ENCODE results near the gene TOP2A. TPM values are rescaled to one million over a fixed set of nuclear protein-coding genes. Genes with fewer than 3 reads are reported as not detected.

Gene TOP2A, protein sequence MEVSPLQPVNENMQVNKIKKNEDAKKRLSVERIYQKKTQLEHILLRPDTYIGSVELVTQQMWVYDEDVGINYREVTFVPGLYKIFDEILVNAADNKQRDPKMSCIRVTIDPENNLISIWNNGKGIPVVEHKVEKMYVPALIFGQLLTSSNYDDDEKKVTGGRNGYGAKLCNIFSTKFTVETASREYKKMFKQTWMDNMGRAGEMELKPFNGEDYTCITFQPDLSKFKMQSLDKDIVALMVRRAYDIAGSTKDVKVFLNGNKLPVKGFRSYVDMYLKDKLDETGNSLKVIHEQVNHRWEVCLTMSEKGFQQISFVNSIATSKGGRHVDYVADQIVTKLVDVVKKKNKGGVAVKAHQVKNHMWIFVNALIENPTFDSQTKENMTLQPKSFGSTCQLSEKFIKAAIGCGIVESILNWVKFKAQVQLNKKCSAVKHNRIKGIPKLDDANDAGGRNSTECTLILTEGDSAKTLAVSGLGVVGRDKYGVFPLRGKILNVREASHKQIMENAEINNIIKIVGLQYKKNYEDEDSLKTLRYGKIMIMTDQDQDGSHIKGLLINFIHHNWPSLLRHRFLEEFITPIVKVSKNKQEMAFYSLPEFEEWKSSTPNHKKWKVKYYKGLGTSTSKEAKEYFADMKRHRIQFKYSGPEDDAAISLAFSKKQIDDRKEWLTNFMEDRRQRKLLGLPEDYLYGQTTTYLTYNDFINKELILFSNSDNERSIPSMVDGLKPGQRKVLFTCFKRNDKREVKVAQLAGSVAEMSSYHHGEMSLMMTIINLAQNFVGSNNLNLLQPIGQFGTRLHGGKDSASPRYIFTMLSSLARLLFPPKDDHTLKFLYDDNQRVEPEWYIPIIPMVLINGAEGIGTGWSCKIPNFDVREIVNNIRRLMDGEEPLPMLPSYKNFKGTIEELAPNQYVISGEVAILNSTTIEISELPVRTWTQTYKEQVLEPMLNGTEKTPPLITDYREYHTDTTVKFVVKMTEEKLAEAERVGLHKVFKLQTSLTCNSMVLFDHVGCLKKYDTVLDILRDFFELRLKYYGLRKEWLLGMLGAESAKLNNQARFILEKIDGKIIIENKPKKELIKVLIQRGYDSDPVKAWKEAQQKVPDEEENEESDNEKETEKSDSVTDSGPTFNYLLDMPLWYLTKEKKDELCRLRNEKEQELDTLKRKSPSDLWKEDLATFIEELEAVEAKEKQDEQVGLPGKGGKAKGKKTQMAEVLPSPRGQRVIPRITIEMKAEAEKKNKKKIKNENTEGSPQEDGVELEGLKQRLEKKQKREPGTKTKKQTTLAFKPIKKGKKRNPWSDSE (N-terminal part only)
- 2.9 TPM for total RNA-seq
- long read RNA-seq, partial matches to known transcripts = 1 of 1 reads
- long read RNA-seq, other reads (novel, unspliced or antisense) = 0 of 1 reads

DNA sequence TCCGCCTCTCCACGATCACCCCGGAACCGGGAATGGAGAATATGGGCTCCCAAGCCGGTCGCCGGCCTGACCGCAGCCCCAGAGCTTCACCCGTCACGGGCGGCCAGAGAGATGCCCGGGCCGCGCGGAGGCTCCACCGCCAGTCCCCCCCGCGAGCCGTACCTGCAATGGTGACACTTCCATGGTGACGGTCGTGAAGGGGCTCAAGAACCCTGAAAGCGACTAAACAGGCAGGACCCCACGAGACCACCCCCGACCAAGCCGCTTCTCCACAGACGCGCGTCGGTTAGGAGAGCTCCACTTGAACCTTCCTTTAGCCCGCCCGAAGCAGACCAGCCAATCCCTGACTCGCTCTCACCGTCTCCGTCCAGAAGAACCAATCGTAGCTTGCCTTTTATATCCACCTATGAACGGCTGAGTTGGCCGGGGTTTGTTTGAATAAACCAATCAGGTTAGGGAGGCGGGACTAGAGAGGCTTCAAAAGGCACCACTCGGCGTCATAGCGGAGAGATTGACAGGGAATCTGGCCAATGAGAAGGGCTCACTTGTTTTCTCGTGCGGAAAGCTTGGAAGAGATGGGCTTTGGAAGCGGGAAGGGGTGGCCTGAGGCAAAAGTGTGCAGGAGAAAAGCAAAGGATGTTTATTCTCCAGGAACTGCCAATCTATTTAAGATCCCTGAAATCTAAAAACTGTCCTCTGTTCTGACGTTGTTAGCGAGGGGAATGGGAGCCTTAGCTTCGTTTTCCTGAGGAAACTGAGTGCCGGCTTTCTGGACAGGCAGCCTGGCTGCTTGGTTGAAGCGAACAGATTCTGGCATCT, at the start of gene TOP2A:
Gene TOP2A (minus strand): TSS at position 288 of the 819 bp plus-strand sequence. CDS start 105 bp downstream, at position 183.
- DNase-seq (peak; percentile 92), ATAC-seq (ENCODE audit: poor library complexity) (peak; percentile 100)
- intact Hi-C loops (cut with DNase I) = no loop called here

DNA sequence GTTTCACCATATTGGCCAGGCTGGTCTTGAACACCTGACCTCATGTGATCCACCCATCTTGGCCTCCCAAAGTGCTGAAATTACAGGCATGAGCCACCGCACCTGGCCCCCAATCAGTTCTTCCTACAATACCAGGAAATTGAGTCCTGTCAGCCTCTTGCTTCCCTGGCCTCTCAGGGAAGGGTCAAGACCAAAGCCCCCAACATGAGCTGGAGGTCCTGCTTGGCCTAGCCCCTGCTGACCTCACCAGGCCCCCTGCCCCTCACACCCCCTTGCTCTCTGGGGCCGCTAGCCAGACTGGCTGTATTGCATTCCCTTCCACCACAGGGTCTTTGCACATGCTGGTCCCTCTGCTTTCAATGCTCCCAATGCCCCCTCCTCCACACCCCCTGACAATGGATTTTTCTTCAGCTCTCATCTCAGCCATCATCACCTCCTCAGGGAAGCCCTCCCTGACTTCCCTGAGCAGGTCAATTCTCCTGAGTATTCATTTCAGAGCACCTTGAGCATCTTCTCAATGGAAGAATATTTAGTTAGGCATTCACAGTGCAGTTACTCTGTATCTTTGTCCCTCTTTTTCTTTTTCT, 49.7 kb upstream of the TOP2A start:
- ATAC-seq (ENCODE audit: poor library complexity) = no peak
- no peak for DNase-seq
- intact Hi-C loops (cut with DNase I) = no loop called here

DNA sequence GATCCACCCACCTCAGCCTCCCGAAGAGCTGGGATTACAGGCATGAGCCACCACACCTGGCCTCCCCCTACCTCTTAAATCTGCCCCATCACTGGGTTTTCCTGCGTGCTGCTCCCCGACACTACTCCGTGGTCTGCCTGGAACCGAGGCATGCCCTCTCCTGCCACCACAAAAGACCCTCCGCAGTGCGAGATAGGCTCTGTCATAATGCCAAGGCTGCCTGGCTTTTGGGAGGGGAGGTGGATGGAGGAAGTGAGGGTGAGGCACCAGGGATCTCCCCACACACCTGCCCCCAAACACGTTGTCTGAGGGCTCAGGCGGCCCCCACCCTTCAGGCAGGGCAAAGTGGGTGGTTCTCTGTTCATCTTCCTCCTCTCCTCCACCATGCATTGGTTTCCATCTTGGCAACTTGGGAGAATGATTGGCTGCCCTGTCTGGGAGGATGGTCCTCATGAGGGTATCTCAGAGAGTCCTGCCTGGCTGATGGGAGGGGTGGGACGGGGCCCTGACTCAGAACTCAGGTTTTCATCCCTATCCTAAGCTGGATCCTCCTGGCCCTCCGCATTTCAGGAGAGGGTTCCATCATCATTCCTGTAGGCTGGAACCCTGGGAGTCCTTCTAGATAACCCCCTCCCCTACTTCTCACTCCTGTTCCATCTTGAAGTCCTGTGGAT, 48.7 kb upstream of the TOP2A start:
- no peak for ATAC-seq (ENCODE audit: poor library complexity)
- no peak for DNase-seq
- intact Hi-C loops (cut with DNase I) = no loop called here

DNA sequence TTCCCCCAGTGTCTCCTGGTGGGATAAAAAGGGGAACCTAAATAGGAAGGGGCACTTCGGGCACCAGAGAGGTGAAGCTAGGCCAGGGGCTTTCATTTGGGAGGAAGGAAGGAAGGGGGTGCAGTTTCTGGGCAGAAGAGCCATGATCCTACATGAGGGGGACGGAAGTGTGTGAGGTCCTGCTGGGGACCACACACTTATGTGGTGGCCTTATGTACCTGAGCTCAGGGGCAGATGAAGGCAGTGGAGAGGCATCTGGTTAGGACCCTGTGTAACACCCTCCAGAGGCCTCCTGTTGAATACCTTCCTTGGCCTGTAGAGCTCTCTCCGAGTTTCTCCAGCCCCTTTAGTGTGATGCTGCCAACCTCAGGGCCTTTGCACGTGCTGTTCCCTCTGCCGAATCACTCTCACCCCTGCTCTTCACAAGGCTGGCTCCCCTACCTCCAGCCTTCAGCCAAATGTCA, 46.7 kb upstream of the TOP2A start:
- DNase-seq (no peak), ATAC-seq (ENCODE audit: poor library complexity) (no peak)
- intact Hi-C loops (cut with DNase I) = no loop called here

DNA sequence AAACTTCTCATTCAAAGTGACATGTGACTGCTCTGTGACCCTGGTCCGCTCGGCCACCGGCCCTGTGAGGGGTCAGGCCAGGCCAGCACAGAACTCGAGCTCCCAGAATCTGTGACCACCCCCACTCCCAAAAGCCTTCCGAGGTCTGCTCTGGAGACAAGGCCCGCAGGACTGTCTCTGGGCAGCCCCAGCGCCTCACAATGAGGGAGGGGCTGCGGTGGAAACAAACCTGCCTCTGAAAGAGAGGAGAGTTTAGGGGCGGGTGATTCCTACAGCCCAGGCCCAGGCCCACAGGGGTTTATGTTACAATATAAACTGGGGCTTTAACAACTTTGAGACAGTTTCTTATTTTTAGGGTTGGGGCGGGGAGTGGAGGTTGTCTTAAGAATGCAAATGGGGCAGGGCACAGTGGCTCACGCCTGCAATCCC, 45.4 kb upstream of the TOP2A start:
- DNase-seq = no peak
- intact Hi-C loops (cut with DNase I) = no loop called here
- ATAC-seq (ENCODE audit: poor library complexity) = peak; percentile 4

DNA sequence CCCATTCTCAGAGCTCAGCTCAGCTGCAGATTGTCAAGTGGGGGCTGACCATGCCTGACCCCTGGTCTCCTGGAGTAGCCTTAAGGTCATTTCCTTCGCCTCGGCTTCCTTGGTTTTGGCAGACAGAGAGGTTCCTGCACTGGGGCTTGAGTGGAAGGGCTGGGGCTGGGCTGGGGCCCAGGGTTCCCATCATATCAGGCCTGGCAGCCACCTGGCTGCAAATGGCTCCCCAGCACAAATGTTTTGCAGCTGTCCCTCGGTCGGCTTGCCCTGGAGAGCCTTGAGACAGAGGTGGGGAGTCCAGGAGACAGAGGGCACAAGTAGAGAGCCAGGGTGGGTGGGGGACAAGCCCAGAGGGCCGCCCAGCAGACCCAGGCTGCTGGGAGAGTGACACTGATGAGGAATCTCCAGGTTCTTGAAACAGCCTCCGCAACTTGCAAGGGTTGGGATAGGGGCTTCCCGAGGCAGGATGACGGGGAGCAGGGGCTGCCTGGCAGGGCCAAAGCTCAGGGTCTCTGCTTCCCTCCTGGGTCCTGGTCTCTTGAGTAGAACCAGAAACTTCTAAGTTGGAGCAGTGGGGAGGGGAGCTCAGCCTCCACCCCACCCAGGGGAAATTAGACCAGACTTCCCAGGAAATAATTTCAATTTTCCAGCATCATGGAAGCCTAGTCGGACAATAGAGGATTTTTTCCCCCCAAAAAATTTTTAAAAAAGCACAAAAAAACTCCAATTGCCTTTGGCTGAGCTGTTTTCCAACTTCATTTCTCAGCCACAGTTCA, 44.8 kb upstream of the TOP2A start:
- peak; percentile 21 for ATAC-seq (ENCODE audit: poor library complexity)
- intact Hi-C loops (cut with DNase I) = no loop called here
- DNase-seq = no peak

DNA sequence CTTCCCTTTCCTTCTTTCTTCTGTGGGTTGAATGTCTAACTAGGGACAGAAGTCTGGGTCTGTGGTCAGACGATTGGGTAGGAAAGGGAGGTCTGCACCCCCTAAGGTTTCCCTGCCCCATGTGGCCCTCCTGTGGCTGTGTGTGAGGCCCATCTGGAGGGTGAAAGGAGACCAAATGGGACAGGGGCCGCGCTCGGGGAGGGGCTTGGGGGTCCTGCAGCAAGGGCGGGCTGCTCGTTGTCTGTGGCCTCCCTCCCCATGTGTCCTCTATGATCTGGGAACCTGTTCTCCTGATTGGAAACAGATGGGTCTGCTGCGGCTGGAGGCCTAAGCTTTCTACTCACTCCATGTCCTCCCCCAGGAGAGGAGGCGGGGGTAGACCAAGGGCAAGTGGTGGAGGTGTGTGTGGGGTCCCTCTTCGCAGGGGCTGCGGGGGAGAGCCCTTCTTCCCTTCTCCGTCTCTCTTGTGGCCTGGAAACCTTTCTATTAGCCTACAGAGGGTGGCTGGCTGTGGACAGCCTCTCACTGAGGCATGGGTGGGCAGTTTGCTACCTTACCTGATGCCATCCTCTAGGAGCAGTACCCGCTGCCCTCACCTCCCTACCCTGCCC, 44.1 kb upstream of the TOP2A start:
- intact Hi-C loops (cut with DNase I) = no loop called here
- ATAC-seq (ENCODE audit: poor library complexity) (peak; percentile 3), DNase-seq (no peak)

DNA sequence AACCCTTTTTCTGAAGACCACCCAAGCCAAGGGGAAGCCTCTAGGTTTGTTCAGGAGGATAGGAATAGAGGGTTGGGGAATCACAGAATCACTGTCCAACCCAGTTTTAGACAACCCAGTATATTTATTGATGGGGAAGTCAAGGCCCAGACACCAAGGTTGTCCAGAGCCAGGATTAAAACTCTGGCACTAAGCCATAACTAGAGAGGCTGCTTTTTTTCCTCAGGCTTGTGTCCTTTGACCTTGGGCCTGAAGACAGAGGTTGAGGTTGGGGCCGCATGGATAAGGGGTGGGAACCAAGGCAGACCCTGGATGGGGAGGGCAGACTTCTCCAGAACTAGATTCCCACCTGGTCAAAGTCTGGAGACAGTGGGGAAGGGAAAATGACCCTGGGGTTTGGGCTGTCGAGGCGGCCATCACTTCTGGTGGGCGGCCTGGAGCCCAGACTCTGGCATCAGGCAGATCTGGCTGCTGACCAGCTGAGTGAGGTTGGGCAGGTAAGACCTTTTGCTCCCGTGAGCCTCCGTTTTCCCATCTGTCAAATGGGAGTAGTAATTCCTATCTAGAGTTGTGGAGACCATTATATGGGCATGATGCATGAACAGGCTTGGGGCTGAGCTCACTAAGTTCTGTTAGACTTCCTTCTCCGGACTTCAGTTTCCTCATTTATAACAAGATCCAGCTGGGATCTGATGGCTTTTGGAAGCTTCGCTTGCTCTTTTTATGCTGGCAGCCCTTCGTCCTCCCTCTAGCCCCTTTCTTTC, 43.5 kb upstream of the TOP2A start:
- intact Hi-C loops (cut with DNase I) = no loop called here
- DNase-seq (no peak), ATAC-seq (ENCODE audit: poor library complexity) (peak; percentile 18)

DNA sequence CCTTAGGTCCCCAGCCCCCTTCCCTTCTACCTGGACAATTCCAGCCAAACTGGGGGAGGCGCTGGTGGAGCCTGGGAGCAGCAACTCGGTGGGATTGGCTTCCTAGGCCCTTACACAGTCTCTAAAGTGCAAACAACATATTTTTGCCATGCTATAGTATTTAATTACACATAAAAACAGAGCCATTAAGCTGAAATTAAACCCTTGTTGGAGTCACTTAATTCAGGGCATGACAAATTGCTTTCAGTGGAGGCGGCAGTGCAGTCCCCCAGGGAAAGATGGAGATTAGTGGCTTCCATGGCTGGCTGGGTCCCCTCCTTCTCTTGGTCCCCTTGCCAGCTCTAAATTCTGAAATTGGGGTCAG, 42.9 kb upstream of the TOP2A start:
- ATAC-seq (ENCODE audit: poor library complexity) = no peak

DNA sequence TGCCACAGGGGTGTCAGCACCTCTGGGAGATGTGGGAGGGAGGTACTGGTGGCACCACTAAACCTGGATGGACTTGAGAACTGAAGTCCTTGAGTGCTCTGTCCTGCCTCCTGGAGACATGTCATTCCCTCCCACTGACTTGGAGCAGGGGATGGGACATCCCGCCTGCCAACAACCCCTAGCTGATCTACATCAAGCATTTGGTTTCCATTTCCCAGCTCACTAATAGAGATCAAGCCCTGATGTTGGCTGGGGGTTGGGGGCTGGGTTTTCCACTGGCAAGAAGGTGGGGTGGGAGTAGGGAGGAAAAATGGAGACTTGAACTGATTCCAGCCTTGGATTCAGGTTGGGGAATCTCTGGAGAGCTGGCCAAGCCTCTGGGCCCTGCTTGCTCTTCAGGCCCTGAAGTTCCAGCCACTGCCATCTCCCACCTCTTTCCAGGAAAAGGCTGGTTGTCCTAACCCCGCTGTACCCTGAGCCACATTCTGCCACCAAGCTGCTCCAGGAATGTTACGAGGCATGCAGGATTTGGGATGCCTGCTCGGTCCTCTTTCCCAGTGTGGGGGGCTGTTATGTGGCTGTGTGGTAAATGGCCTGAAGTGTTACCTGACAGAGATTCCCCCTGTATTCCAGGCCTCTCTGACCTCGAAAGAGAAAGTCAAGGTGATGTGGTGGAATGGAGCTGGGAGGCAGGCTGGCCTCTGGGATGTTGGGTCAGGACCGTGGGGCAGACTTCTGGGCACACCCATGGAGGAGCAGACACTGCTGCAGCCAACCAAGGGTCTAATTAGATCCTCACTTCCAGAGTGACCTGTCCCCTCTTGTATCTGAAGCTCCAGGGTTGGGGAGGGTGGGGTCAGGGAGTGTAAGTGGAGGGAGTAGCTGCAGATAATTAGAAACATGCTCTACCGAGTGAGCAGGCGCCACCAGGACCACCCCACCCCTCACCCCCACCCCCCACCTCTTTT, 42.2 kb upstream of the TOP2A start:
- intact Hi-C loops (cut with DNase I) = no loop called here
- ATAC-seq (ENCODE audit: poor library complexity) (no peak), DNase-seq (no peak)

More for the DNA sequence above, 42.9 kb upstream of the TOP2A start:
- DNase-seq = no peak
- intact Hi-C loops (cut with DNase I) = no loop called here

DNA sequence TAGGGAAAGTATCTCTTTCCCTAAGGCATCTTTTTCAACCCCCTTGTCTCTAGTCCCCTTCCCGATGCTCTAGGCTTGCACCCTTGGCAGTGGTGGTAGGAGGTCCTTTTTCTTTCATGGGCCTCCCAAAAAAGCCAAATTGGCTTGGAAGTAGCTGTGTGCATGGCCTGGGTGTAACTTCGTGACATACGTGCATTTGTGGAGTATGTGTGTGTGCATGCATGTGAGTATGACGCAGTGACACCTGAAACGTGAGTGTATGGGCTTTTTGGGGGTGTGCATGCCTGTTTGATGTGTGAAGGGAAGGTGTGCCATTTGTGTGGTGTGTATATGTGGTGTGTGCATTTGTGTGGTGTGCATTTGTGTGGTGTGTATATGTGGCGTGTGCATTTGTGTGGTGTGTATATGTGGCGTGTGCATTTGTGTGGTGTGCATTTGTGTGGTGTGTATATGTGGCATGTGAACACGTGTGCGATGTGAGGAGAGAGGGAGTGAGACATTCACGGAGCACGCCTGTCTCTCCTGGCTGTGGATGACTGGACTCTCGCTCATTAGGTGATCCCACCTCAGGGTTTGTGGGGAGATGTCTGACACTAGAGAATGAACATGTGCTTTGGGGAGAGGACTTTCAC, 41.3 kb upstream of the TOP2A start:
- intact Hi-C loops (cut with DNase I) = no loop called here
- DNase-seq (no peak), ATAC-seq (ENCODE audit: poor library complexity) (no peak)

DNA sequence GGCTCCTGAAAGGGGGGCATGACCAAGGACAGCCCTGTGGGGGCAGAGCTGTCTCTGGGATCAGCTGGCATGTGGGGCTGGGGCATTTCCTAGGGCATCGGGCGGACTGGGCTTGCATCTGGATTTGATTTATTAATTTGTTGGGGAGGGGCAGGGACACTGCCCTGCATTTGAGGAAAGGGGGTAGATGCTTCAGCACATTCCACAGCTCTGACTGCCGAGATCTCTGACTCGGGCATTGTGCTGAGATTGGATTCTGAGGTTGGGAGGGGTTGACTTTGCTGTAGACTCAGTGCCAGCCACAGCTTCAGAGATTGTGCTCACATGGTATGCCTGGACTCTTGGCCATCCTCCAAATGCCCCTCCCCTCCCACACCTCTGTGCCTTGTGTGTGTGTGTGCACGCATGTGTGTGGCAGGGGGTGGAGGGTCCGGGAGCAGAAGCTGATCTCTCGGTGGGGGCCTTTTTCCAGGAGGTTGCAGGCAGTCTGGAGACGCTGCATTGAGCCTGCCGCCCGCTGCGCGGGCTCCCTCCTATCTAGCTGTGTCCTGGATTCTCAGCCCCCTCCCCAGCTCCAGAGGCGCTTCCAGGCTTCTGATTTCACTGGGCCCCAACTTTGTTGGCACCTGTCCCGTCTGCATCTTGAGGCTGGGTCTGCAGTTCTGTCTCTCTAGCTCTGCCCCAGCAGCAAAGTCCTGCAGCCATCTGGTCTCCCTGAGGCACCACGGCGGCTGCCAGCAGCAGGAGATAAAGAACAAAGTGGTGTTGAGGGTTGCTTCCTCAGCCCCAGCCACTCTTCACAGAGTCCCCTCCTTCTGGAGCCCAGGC, 40.5 kb upstream of the TOP2A start:
- intact Hi-C loops (cut with DNase I) = no loop called here
- ATAC-seq (ENCODE audit: poor library complexity) (peak; percentile 43), DNase-seq (peak; percentile 65)

DNA sequence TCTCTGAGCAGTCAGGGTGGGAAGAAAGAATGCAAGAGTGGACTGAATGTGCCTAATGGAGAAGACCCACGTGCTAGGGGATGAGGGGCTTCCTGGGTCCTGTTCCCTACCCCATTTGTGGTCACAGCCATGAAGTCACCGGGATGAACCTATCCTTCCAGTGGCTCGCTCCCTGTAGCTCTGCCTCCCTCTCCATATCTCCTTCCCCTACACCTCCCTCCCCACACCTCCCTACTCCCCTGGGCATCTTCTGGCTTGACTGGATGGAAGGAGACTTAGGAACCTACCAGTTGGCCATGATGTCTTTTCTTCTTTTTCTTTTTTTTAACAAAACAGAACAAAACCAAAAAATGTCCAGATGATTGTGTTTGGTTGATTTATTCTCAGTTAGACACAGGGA, 39.7 kb upstream of the TOP2A start:
- DNase-seq = no peak
- ATAC-seq (ENCODE audit: poor library complexity) = no peak
- intact Hi-C loops (cut with DNase I) = no loop called here
